ENCODE measurements around the gene WDR27. TPM values are rescaled to one million over a fixed set of nuclear protein-coding genes. Genes with fewer than 3 reads are reported as not detected.
"Not testable (repeated sequence)": the region's sequence is repeated elsewhere in the genome, so short reads cannot be mapped to it uniquely, and the experiment has no call there.

Gene WDR27
- total RNA-seq, 2 experiments from 2014 or later, result 34.3 to 36.2 TPM

- ChIA-PET CTCF (no interaction called here), POLR2A (no interaction called here)
- Mint-ChIP-seq H3K9me3 (ENCODE audit: low read depth) (no peaks in the 10 kb centered on the region), H3K27me3 (no peaks in the 10 kb centered on the region), H3K4me3 (no peak overlapping the region), H3K27ac (no peak overlapping the region), H3K4me1 (no peaks in the 10 kb centered on the region), H3K36me3 (ENCODE audit: low read depth) (no peaks in the 10 kb centered on the region)
- DNase-seq, result no peak
- intact Hi-C loops (cut with DNase I, micrococcal nuclease), result no loop called here
- ATAC-seq, result no peak
These were observed 212.1 kb downstream of the WDR27 start for GRCh38 chr6:169489563-169490245.

- Mint-ChIP-seq H3K27ac (no peak overlapping the region), H3K36me3 (ENCODE audit: low read depth) (peaks cover under 1% of the 10 kb centered on the region), H3K27me3 (no peaks in the 10 kb centered on the region), H3K4me3 (no peak overlapping the region), H3K4me1 (no peaks in the 10 kb centered on the region), H3K9me3 (ENCODE audit: low read depth) (peaks cover 7% of the 10 kb centered on the region)
- intact Hi-C loops (cut with DNase I, micrococcal nuclease), result no loop called here
- no peak for DNase-seq
- ChIA-PET CTCF (no interaction called here), POLR2A (no interaction called here)
- ATAC-seq, result no peak
These were observed 214.0 kb downstream of the WDR27 start for GRCh38 chr6:169487579-169488436.

DNA sequence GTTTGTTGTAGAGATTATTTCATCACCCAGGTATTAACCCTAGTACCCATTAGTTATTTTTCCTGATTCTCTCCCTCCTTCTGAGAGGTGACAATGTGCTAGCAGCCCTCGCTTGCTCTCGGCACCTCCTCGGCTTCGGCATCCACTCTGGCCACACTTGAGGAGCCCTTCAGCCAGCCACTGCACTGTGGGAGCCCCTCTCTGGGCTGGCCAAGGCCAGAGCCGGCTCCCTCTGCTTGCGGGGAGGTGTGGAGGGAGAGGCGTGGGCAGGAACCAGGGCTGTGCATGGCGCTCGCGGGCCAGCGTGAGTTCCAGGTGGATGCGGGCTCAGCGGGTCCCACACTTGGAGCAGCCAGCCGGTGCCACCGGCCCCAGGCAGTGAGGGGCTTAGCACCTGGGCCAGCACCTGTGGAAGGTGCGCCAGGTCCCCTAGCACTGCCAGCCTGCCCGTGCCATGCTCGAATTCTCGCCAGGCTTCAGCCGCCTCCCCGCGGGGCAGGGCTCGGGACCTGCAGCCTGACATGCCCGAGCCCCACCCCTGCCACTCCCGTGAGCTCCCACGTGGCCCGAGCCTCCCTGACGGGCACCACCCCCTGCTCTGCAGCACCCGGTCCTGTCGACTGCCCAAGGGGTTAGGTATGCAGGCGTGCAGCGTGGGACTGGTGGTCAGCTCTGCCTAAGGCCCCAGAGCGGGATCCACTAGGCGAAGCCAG, 221.9 kb downstream of the WDR27 start:
- no peaks in the 10 kb centered on the region for H3K4me1 Mint-ChIP-seq
- POLR2A ChIA-PET, result no interaction called here
- H3K36me3 Mint-ChIP-seq (ENCODE audit: low read depth), result peaks cover 14% of the 10 kb centered on the region
- no peak for DNase-seq
- no peak overlapping the region for H3K4me3 Mint-ChIP-seq
- no peak overlapping the region for H3K27ac Mint-ChIP-seq
- H3K27me3 Mint-ChIP-seq, result no peaks in the 10 kb centered on the region
- no peak for ATAC-seq
- CTCF ChIA-PET, result interaction anchor here (0.7 kb wide), 1 partner anchor 80 kb away, joined by 3 read pairs; no protein-coding TSS in a partner anchor
- intact Hi-C loops (cut with DNase I, micrococcal nuclease), result no loop called here
- peaks cover 23% of the 10 kb centered on the region for H3K9me3 Mint-ChIP-seq (ENCODE audit: low read depth)

DNA sequence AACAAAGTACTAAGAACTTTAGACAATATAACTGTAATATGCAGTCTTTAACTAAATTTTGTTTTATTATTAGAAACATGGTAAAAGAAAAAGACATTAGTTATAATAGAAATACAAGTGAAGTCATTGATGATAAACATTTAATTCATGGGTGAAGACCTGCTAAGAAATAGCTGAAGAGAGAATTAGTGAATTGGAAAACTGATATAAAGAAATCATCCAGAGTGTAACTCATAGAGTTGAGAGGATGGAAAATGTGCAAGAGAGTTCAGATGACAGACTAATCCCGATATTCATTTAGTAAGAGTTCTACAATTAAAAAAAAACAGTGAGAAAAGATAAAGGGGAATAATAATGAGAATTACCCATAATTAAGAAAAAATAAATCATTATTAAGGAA, 227.5 kb downstream of the WDR27 start:
- Mint-ChIP-seq H3K36me3 (ENCODE audit: low read depth) (peaks cover 1% of the 10 kb centered on the region), H3K4me1 (no peaks in the 10 kb centered on the region), H3K4me3 (no peak overlapping the region), H3K9me3 (ENCODE audit: low read depth) (peaks cover 14% of the 10 kb centered on the region), H3K27me3 (no peaks in the 10 kb centered on the region), H3K27ac (no peak overlapping the region)
- POLR2A ChIA-PET, result no interaction called here
- CTCF ChIA-PET, result interaction anchor here (1.1 kb wide), 1 partner anchor 11 kb away, joined by 4 read pairs; no protein-coding TSS in a partner anchor
- intact Hi-C loops (cut with DNase I, micrococcal nuclease), result no loop called here
- no peak for DNase-seq
- no peak for ATAC-seq

- no peaks in the 10 kb centered on the region for H3K4me1 Mint-ChIP-seq
- H3K4me3 Mint-ChIP-seq, result no peak overlapping the region
- no peak overlapping the region for H3K27ac Mint-ChIP-seq
- POLR2A ChIA-PET, result no interaction called here
- DNase-seq, result no peak
- peaks cover 1% of the 10 kb centered on the region for H3K36me3 Mint-ChIP-seq (ENCODE audit: low read depth)
- CTCF ChIA-PET, result interaction anchor here (0.6 to 1.1 kb wide), 2 partner anchors 11 to 118 kb away, joined by 4 to 5 read pairs; no protein-coding TSS in a partner anchor
- no peak for ATAC-seq
- peaks cover 19% of the 10 kb centered on the region for H3K9me3 Mint-ChIP-seq (ENCODE audit: low read depth)
- intact Hi-C loops (cut with DNase I, micrococcal nuclease), result no loop called here
- H3K27me3 Mint-ChIP-seq, result no peaks in the 10 kb centered on the region
These were observed 228.2 kb downstream of the WDR27 start for GRCh38 chr6:169473663-169474062.

- ATAC-seq, result no peak
- Mint-ChIP-seq H3K27me3 (no peaks in the 10 kb centered on the region), H3K36me3 (ENCODE audit: low read depth) (peaks cover 1% of the 10 kb centered on the region), H3K9me3 (ENCODE audit: low read depth) (peaks cover 24% of the 10 kb centered on the region), H3K4me1 (no peaks in the 10 kb centered on the region), H3K27ac (no peak overlapping the region), H3K4me3 (no peak overlapping the region)
- no peak for DNase-seq
- POLR2A ChIA-PET, result no interaction called here
- intact Hi-C loops (cut with DNase I, micrococcal nuclease), result no loop called here
- CTCF ChIA-PET, result interaction anchor here (0.6 kb wide), 1 partner anchor 119 kb away, joined by 5 read pairs; no protein-coding TSS in a partner anchor
These were observed 228.9 kb downstream of the WDR27 start for GRCh38 chr6:169472786-169473416.

DNA sequence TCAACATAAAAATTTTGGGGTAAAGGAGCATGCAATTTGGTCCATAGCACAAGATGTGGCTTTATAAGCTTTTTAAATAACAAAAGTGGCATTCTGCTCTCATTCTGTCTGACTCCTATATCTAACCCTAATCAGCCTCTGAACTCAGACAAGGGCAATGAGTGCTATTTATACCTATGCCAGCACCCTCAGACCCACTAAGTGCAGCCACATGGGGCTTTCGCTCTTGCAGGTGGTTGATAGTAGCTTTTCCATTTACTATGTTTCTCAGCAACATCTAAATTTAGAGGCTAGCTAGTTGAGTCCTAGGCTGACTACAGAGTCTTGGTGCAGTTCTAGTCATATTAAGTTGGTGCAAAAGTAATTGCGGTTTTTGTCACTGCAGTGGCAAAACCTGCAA, 231.0 kb downstream of the WDR27 start:
- DNase-seq (no peak), ATAC-seq (no peak)
- H3K4me1 Mint-ChIP-seq, result no peaks in the 10 kb centered on the region
- ChIA-PET POLR2A (no interaction called here), CTCF (no interaction called here)
- no peak overlapping the region for H3K27ac Mint-ChIP-seq
- H3K36me3 Mint-ChIP-seq (ENCODE audit: low read depth), result peaks cover 3% of the 10 kb centered on the region
- intact Hi-C loops (cut with DNase I, micrococcal nuclease), result no loop called here
- no peaks in the 10 kb centered on the region for H3K27me3 Mint-ChIP-seq
- no peak overlapping the region for H3K4me3 Mint-ChIP-seq
- peaks cover 32% of the 10 kb centered on the region for H3K9me3 Mint-ChIP-seq (ENCODE audit: low read depth)

GRCh38 chr6:169469028-169469427, 232.8 kb downstream of the WDR27 start:
- DNase-seq (no peak), ATAC-seq (no peak)
- intact Hi-C loops (cut with DNase I, micrococcal nuclease), result no loop called here
- H3K36me3 Mint-ChIP-seq (ENCODE audit: low read depth), result peaks cover 3% of the 10 kb centered on the region
- H3K9me3 Mint-ChIP-seq (ENCODE audit: low read depth), result peaks cover 31% of the 10 kb centered on the region
- H3K4me3 Mint-ChIP-seq, result no peak overlapping the region
- CTCF ChIA-PET, result no interaction called here
- H3K4me1 Mint-ChIP-seq, result no peaks in the 10 kb centered on the region
- POLR2A ChIA-PET, result no interaction called here
- H3K27me3 Mint-ChIP-seq, result no peaks in the 10 kb centered on the region
- H3K27ac Mint-ChIP-seq, result no peak overlapping the region

GRCh38 chr6:169467755-169468154, 234.1 kb downstream of the WDR27 start:
- H3K27ac Mint-ChIP-seq, result not testable (repeated sequence)

GRCh38 chr6:169466256-169466655, 235.6 kb downstream of the WDR27 start:
- CTCF ChIA-PET; H3K27me3 Mint-ChIP-seq; ATAC-seq; DNase-seq; POLR2A ChIA-PET; H3K4me1 Mint-ChIP-seq; H3K36me3 Mint-ChIP-seq (ENCODE audit: low read depth); intact Hi-C loops (cut with DNase I, micrococcal nuclease); H3K4me3 Mint-ChIP-seq; H3K27ac Mint-ChIP-seq: not testable (repeated sequence)
- peaks cover 33% of the 10 kb centered on the region for H3K9me3 Mint-ChIP-seq (ENCODE audit: low read depth)

More at GRCh38 chr6:169467755-169468154, 234.1 kb downstream of the WDR27 start:
- intact Hi-C loops (cut with DNase I, micrococcal nuclease); DNase-seq; H3K27me3 Mint-ChIP-seq; CTCF ChIA-PET; H3K4me1 Mint-ChIP-seq; H3K4me3 Mint-ChIP-seq; H3K36me3 Mint-ChIP-seq (ENCODE audit: low read depth); POLR2A ChIA-PET; ATAC-seq: not testable (repeated sequence)
- peaks cover 31% of the 10 kb centered on the region for H3K9me3 Mint-ChIP-seq (ENCODE audit: low read depth)

- Mint-ChIP-seq H3K36me3 (ENCODE audit: low read depth) (peaks cover 1% of the 10 kb centered on the region), H3K4me1 (no peaks in the 10 kb centered on the region), H3K27ac (no peak overlapping the region), H3K27me3 (no peaks in the 10 kb centered on the region), H3K4me3 (no peak overlapping the region), H3K9me3 (ENCODE audit: low read depth) (peaks cover 9% of the 10 kb centered on the region)
- POLR2A ChIA-PET, result no interaction called here
- ATAC-seq (no peak), DNase-seq (no peak)
- intact Hi-C loops (cut with DNase I, micrococcal nuclease), result no loop called here
- CTCF ChIA-PET, result no interaction called here
These were observed 244.1 kb downstream of the WDR27 start for GRCh38 chr6:169457762-169458161.
